Esophagus muscularis mucosa (tissue), 4 donors: ENCODE measurements around the gene INTS15. TPM values are rescaled to one million over a fixed set of nuclear protein-coding genes. Genes with fewer than 3 reads are reported as not detected.

ENCODE experiments used
- DNase-seq: peaks from one replicate; pipeline ENCODE4 v3.0.0-alpha.2; 2017; ENCODE audit errors: extremely low spot score
- H3K27ac ChIP-seq, 4 donors: fragments of 200-600 bp; sonication (generic); replicated peaks in 1 of 4; 1 replicate in 3 of 4; 2 replicates in 1 of 4; pipeline ENCODE4 v1.5.1; 2016 to 2019; ENCODE audit warnings: mild to moderate bottlenecking in 1 of 4
- H3K27me3 ChIP-seq, 4 donors: fragments of 200-600 bp; sonication (generic); one replicate each; pipeline versions ENCODE4 v1.5.1 to v1.6.0; 2016 to 2019
- H3K36me3 ChIP-seq, 4 donors: fragments of 200-600 bp; sonication (generic); one replicate each; pipeline ENCODE4 v1.5.1; 2016 to 2019
- H3K4me1 ChIP-seq, 4 donors: fragments of 200-600 bp; sonication (generic); one replicate each; pipeline ENCODE4 v1.5.1; 2016 to 2019
- H3K4me3 ChIP-seq, 4 donors: fragments of 200-600 bp; sonication (generic); 1 replicate in 2 of 4; 2 replicates in 2 of 4; pipeline ENCODE4 v1.5.1; 2016 to 2019; ENCODE audit warnings: mild to moderate bottlenecking in 4 of 4, moderate library complexity in 1 of 4
- H3K9me3 ChIP-seq, 4 donors: fragments of 200-600 bp; sonication (generic); 1 replicate in 3 of 4; 2 replicates in 1 of 4; pipeline ENCODE4 v1.5.1; 2016 to 2019
- EP300 ChIP-seq: sonication (generic); formaldehyde crosslinking; IDR thresholded peaks from one replicate; pipeline ENCODE4 v1.6.1; 2017; ENCODE audit warnings: antibody characterized with exemption
- POLR2A ChIP-seq: fragments of 450-650 bp; IDR thresholded peaks from one replicate; pipeline ENCODE4 v1.6.1; 2017; ENCODE audit warnings: antibody characterized with exemption, moderate library complexity, mild to moderate bottlenecking, low read depth
- POLR2AphosphoS5 ChIP-seq, 2 donors: sonication (generic); formaldehyde crosslinking; IDR thresholded peaks; one replicate each; pipeline ENCODE4 v1.6.1; 2017; ENCODE audit warnings: antibody characterized with exemption in 2 of 2
- WGBS: methylation state at CpG from one replicate; pipeline ENCODE4 v1.1.5; 2018; 5-methylcytosine and 5-hydroxymethylcytosine counted together
- intact Hi-C: fragments of 100-400 bp; cut with DNase I; formaldehyde crosslinking; loops from one replicate; pipeline ENCODE4 v1.15.1; 2023
- total RNA-seq, 4 donors: library from RNA; depleted of rRNA; stranded (reverse); fragments of >200 nt; gene quantifications; one replicate each; pipeline versions ENCODE4 v1.1.0 to v1.2.1, GENCODE V29; 2016
- TF ChIP-seq, protein P1 (sequence below), 3 experiments: fragments of 200-600 bp in 2 of 3; fragments of 450-650 bp in 1 of 3; sonication (generic) in 2 of 3; IDR thresholded peaks; one replicate each; pipeline ENCODE4 v1.5.1; 2017 to 2019; ENCODE audit warnings: antibody characterized with exemption in 3 of 3, mild to moderate bottlenecking in 2 of 3, moderate library complexity in 1 of 3

The INTS15 gene
- total RNA-seq, 4 donors from 2014 or later, result 22.5 to 38.9 (median 33.5) TPM

DNA sequence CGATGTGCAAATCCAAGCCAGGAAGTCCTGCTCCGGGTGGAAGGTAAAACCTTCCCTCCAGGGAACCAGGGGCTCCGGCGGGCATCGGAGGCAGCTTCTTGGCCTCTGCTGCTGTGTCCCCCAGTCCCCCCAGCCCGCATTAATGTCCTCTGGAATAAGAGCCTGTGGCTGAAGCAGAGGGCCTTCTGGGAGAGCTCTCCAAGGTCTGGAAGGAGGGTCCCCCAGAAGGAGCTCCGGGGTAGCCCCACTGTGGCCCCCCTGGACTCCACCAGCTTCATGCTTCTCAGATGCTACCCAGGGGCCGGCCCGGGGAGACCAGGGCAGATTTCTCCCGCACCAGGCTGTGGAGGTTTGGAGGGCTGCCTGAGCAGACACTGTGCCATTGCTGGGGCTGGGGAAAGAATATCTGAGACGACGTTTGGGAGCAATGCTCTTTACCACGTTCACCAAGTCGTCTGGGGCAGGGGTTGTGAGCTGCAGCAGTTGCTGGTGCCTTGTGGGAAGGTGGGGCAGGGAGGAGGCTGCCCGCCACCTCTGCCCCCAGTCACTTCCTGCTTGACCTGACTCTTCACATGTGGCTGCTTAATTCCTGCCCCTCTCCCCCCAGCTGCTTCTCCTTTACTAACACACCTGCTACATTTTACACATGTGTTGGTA, 33.9 kb downstream of the INTS15 start:
- Histone ChIP-seq H3K36me3 (peaks cover 13 to 51% (median 35%) of the 10 kb centered on the region in 4 donors), H3K27me3 (no peaks in the 10 kb centered on the region), H3K4me1 (no peaks in the 10 kb centered on the region), H3K4me3 (no peak overlapping the region), H3K27ac (no peak overlapping the region), H3K9me3 (no peaks in the 10 kb centered on the region)
- intact Hi-C loops, result no loop called here
- 64% methylated on average over 10 of the region's 15 CpGs for WGBS
- no peak for TF ChIP-seq POLR2AphosphoS5 (IDR thresholded peaks at IDR 0.05)
- no peak for TF ChIP-seq POLR2A
- no peak for TF ChIP-seq EP300
- TF ChIP-seq, protein P1, sequence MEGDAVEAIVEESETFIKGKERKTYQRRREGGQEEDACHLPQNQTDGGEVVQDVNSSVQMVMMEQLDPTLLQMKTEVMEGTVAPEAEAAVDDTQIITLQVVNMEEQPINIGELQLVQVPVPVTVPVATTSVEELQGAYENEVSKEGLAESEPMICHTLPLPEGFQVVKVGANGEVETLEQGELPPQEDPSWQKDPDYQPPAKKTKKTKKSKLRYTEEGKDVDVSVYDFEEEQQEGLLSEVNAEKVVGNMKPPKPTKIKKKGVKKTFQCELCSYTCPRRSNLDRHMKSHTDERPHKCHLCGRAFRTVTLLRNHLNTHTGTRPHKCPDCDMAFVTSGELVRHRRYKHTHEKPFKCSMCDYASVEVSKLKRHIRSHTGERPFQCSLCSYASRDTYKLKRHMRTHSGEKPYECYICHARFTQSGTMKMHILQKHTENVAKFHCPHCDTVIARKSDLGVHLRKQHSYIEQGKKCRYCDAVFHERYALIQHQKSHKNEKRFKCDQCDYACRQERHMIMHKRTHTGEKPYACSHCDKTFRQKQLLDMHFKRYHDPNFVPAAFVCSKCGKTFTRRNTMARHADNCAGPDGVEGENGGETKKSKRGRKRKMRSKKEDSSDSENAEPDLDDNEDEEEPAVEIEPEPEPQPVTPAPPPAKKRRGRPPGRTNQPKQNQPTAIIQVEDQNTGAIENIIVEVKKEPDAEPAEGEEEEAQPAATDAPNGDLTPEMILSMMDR (IDR thresholded peaks at IDR 0.05), result no peak
- no peak for DNase-seq

DNA sequence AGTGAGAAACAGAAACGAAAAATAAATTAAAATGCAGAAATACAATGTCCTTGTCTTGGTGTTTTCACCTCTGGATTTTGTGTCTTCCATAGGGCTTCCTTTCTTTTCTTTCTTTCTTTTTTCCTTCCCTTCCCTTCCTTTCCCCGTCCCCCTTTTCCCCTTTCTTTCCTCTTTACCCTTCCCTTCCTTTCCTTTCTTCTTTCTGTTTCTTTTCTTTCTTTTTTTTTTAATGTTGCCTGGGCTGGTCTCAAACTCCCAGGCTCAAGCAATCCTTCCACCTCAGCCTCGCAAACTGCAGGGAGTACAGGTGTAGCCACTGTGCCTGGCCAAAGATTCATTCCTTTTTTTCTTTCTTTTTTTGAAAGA, 34.4 kb downstream of the INTS15 start:
- TF ChIP-seq EP300 (no peak), POLR2A (no peak), POLR2AphosphoS5 (IDR thresholded peaks at IDR 0.05) (no peak)
- TF ChIP-seq, protein P1 (IDR thresholded peaks at IDR 0.05), result no peak
- peaks cover 13 to 51% (median 35%) of the 10 kb centered on the region in 4 donors for H3K36me3 ChIP-seq

DNA sequence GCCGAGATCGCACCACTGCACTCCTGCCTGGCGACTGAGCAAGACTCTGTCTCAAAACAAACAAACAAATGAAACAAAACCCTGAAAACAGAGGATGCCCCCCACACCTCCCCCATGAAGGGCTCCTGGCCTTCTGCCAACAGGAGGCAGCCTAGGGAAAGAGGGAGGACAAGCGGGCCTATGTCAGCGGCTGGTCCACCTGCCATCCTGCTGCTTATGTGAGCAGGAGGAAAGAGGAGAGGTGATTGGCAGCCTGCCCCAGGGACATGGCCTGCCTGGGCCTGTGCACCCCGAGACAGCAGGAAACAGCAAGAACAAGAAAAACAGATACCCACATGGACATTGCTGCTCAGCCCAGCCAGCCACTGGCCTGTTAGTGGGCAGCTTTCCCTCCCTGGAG, 38.2 kb downstream of the INTS15 start:
- DNase-seq, result no peak
- no peak for TF ChIP-seq POLR2A
- no peak for TF ChIP-seq POLR2AphosphoS5 (IDR thresholded peaks at IDR 0.05)
- TF ChIP-seq, protein P1 (IDR thresholded peaks at IDR 0.05), result no peak
- no peak for TF ChIP-seq EP300
- no peak overlapping the region for H3K27ac ChIP-seq
- H3K9me3 ChIP-seq, result no peaks in the 10 kb centered on the region
- no peak overlapping the region for H3K4me3 ChIP-seq
- intact Hi-C loops, result no loop called here
- no peaks in the 10 kb centered on the region for H3K4me1 ChIP-seq
- H3K36me3 ChIP-seq, result peaks cover 8 to 25% (median 12%) of the 10 kb centered on the region in 4 donors
- WGBS, result 96% methylated on average over 6 of the region's 6 CpGs
- no peaks in the 10 kb centered on the region for H3K27me3 ChIP-seq

More for the DNA sequence above, 34.4 kb downstream of the INTS15 start:
- H3K27ac ChIP-seq, result no peak overlapping the region
- H3K9me3 ChIP-seq, result no peaks in the 10 kb centered on the region
- H3K27me3 ChIP-seq, result no peaks in the 10 kb centered on the region
- intact Hi-C loops, result no loop called here
- no peaks in the 10 kb centered on the region for H3K4me1 ChIP-seq
- 83% methylated on average over 3 of the region's 3 CpGs for WGBS
- no peak for DNase-seq
- H3K4me3 ChIP-seq, result no peak overlapping the region

DNA sequence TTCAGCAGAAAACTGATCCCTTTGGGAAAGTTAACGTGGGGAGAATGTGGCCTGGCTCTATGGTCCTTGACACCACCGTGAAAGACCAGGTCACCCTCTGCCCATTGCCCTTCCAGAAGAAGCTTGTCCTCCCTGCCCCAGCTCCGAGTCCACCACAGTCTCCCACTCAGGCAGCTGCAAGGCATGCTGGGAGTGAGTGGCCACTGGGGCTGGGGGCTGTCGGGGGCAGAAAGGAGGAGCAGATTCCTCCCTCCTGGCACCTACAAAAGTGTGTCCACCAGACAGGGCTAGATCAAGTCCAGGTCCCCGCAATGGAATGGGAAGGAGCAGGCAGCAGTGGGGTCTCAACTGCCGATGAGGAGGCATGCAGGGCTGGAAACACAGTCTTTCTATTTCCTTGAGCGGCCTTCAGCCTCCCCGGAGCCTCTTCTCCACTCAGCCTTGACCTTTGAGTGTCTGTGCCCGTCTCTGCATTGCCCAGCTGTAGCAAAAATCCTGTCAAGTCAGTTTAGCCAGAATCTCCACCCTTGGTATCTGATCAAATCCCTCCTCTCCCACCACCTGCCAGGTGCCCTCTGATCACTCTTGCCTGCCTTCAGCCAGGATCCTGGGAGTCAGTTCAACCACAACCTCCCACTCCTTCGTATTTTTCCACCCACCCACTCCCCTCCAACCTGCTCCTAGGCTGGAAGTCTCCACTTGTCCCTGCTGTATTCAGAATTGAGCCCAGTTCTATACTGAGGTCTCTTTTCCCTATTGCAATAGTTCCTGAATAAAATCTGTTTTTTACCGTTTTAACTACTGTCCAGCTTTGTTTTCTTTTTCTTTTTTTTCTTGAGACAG, 40.4 kb downstream of the INTS15 start:
- 75% methylated on average over 9 of the region's 11 CpGs for WGBS
- TF ChIP-seq POLR2AphosphoS5 (IDR thresholded peaks at IDR 0.05) (no peak), EP300 (no peak), POLR2A (no peak)
- Histone ChIP-seq H3K36me3 (peaks cover 0 to 7% (median 0%) of the 10 kb centered on the region in 4 donors), H3K9me3 (no peaks in the 10 kb centered on the region), H3K27ac (no peak overlapping the region), H3K4me3 (no peak overlapping the region), H3K4me1 (no peaks in the 10 kb centered on the region), H3K27me3 (no peaks in the 10 kb centered on the region)
- intact Hi-C loops, result no loop called here
- DNase-seq, result no peak

GRCh38 chr7:6631605-6632004, 41.8 kb downstream of the INTS15 start:
- no peak overlapping the region for H3K4me3 ChIP-seq
- whole genome bisulfite sequencing, result 80% methylated on average over 7 of the region's 7 CpGs
- TF ChIP-seq POLR2A (no peak), EP300 (no peak), POLR2AphosphoS5 (IDR thresholded peaks at IDR 0.05) (no peak)
- TF ChIP-seq, protein P1 (IDR thresholded peaks at IDR 0.05), result no peak
- no peak for DNase-seq
- H3K27me3 ChIP-seq, result no peaks in the 10 kb centered on the region
- intact Hi-C loops, result no loop called here
- no peak overlapping the region for H3K27ac ChIP-seq
- H3K4me1 ChIP-seq, result peaks cover 5 to 8% (median 6%) of the 10 kb centered on the region in 4 donors
- H3K9me3 ChIP-seq, result no peaks in the 10 kb centered on the region
- no peaks in the 10 kb centered on the region for H3K36me3 ChIP-seq
